T1000 (cell line): ENCODE data around the gene LYZL1.
"Not testable (repeated sequence)": the region's sequence is repeated elsewhere in the genome, so short reads cannot be mapped to it uniquely, and the experiment has no call there.

Source experiments
- DNase-seq: peaks from one replicate; lab custom pipeline; 2025; ENCODE audit warnings: mixed read lengths; lab: John Stamatoyannopoulos, UW

LYZL1 gene

DNA sequence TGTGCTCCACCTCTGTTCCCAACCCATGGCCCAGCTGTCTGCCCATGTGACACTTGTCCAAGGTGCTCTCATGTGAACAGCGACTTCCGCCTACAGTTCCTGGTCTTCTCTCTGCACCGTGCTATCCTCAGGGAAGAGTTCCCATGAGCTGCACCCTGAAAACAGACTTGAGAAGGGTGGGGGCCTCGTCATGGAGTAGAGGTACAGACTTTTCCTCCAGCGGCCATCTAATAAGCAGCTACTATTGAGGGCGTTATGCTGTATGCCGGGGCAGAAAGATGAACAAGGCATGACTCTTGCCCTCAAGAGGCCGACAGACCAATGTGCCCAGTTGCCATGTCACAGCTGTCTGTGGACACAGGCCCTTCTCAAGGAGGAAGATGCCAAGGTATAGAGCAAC lies 25.4 kb upstream of the LYZL1 start:
- DNase-seq, result no peak

DNA sequence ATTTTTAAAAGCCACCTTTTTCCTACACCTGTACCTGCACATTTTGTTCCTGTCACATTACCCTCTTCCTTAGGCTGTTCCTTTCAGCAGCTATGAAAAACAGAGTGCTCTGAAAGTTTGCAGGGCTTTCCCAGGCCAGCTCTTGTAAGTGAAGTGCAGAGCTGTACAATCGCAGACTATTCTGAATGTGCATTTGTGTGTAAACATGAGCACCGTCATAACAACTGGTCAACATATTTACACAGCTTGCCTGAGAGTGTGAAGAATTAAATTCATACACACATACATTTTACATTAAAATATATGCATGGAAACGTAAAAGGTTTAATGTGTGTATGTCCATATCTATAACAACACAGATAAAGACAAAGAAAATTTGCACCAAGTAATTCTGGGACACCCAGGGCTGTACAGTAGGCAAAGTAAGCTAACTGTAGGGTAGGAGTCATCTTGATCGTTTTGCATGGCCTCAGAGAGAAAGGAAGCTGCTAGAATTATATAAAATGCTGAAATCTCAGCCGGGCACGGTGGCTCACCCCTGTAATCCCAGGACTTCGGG lies 23.6 kb upstream of the LYZL1 start:
- no peak for DNase-seq

DNA sequence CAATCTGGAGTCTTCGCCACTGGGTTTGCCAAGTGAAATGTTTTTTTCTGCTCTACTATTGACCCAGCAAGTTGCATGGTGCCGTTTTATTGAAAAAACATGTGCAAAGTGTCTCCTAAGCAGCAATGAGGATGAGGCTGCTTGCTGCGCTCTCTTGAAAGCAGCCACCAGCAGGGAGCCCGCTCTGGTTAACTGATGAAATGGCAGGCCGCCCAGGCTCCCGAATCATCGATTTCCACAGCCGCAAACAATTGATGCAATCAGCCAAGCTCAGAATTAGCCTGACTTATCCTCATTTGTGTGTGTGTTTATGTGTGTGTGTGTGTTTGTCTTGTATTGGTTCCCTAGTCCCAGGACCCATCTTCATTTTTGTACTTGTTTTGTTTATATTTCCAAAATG lies 22.2 kb upstream of the LYZL1 start:
- no peak for DNase-seq

GRCh38 chr10:29268011-29268410 lies 20.9 kb upstream of the LYZL1 start:
- DNase-seq, result no peak

- DNase-seq, result no peak
Measured at GRCh38 chr10:29269486-29269885, 19.4 kb upstream of the LYZL1 start.

GRCh38 chr10:29270883-29271282 lies 18.0 kb upstream of the LYZL1 start:
- no peak for DNase-seq

DNA sequence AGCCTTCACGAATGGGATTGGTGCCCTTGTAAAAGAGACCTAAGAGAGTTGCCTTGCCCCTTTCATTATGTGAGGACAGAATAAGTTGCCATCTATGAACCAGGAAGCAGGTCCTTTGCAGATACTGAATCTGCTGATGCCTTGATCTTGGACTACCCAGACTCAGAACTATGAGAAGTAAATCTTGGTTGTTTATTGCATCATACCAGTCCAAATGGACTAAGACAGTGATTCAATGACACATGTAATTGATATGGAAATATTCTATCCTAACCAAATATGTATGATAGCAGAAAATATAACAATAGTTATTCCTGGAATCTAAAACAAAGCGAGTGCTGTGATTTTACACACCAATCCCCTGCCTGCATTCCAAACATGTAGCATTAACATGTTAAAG lies 17.0 kb upstream of the LYZL1 start:
- no peak for DNase-seq

DNA sequence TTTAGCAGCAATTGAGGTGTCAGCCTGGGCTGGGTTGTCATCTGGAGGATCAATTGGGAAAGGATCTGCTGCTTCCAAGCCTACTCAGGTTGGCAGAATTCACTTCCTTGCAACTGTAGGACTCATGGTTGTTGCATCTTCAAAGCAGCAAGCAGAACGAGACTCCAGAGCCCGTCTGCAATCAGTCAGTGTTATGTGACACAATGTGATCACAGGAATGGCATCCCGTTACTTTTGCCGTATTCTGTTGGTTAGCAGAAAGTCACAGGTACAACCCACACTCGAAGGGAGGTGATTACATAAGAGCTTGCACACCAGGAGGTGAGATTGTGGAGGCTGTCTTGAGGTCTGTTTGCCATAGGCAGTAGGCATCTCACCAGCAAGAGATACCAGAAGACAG lies 15.4 kb upstream of the LYZL1 start:
- DNase-seq, result no peak

DNA sequence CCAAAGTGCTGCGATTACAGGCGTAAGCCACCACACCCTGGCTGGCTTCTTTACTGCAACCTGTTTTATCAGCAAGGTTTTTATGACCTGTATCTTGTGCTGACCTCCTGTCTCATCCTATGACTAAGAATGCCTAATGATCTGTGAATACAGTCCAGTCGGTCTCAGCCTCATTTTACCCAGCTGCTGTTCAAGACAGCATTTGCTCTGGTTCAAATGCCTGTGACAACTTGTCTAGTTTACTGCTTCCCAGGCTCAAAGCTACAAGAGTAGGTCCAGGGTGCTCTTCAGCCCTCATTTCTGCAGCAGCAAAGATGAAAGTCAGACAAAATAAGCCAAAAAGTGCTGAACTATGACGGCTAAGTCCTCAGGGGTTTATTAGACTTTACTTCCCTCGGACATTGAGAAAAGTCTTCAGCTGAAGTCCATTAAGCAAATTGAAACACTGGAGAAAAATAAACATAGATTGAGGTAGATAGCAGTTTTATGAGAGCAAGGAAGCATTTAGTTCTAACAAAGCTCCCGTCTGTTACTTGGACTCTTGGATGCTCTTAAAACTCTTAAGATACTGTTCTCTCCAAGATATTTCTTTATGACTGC lies 12.5 kb upstream of the LYZL1 start:
- DNase-seq, result no peak

GRCh38 chr10:29277296-29277695 lies 11.6 kb upstream of the LYZL1 start:
- DNase-seq, result no peak

DNA sequence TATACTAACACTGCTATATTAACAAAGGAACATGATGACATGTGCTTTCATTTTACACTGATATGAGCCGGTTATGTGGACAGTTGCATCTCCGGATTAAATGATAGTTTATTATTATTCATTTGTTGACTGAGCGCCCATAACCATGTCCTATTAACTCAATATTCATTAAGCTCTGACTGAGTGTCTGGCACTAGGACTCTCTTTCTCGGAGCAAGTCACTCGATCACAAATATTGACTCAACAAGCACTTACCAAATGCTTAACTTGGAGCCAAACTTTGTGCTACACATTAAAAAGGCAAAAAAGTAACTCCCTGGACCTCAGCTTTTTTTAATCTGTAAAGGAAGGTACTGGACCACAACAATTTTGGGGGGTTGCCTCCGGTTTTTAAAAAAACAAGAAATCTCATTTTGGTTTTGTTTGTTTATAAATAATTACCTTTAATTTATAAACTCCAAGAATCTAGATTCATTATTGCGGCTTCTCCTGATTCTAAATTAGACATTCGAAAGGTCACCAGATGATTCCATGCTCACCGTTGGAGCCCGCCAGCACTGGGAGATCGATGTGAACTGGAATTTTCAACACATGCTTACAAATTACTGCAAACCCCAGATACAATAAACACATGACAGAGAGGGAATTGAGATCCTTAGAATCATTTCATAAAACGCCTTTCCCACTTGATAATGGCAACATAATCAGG lies 8.9 kb upstream of the LYZL1 start:
- DNase-seq, result no peak

DNA sequence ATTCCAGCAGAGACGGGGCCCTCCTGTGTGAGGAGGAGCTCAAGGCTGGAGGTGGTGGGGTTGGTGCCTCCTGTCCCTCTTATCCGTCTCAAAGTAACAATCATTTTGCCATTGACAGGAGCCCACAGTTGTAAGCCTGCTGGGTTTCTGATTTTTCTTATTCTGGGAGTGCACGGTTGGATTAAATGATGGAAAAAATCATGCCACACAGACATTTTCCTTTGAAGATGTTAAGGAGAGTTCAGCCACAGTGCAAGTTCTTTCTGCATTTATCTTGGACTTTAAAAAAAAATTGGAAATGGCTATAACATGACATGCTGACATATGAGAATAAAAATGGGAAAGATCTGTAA lies 8.4 kb upstream of the LYZL1 start:
- no peak for DNase-seq

GRCh38 chr10:29285624-29286051 lies 3.2 kb upstream of the LYZL1 start:
- DNase-seq, result no peak

DNA sequence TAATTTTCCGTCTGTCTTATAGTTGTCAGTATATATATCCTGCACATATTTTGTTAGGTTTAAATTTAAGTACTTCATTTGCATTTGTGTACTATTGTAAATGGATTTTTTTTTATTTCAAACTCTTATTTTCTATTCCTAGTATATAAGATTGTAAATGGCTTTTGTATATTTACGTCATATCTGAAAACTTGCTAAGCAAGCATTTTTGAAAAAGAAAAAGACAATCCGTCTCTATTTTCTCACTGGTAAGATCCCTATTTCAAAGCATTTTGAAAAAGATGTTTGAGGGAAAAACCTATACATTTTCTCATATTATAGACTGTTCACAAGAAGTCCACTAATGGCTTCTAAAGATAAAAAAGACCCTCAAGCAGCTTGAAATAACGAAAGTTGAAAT lies 1.2 kb upstream of the LYZL1 start:
- DNase-seq, result no peak

- DNase-seq, result not testable (repeated sequence)
Measured at GRCh38 chr10:29291561-29291960, 2.7 kb downstream of the LYZL1 start.

- DNase-seq, result not testable (repeated sequence)
Measured at GRCh38 chr10:29292406-29292805, 3.5 kb downstream of the LYZL1 start.

GRCh38 chr10:29295813-29296212 lies 6.9 kb downstream of the LYZL1 start:
- DNase-seq, result peak; percentile 13

DNA sequence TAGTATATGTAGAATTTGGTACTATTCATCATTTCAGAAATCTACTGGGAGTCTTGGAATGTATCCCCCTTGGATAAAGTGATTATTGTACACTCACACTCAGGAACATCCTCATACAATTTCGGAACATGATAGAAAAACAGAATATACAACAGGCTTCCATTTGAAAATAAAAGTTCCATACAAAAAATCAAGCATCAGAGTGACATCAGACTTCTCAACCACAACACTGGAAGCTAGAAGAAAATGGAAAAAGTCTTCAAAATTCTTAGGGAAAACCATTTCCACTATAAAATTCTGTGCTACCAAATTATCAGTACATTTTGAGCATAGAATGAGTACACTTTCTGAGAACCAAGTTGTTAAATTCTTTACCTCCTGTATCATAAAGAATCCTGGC lies 8.8 kb downstream of the LYZL1 start:
- DNase-seq, result no peak

GRCh38 chr10:29301359-29301910 lies 12.6 kb downstream of the LYZL1 start:
- DNase-seq, result no peak

DNA sequence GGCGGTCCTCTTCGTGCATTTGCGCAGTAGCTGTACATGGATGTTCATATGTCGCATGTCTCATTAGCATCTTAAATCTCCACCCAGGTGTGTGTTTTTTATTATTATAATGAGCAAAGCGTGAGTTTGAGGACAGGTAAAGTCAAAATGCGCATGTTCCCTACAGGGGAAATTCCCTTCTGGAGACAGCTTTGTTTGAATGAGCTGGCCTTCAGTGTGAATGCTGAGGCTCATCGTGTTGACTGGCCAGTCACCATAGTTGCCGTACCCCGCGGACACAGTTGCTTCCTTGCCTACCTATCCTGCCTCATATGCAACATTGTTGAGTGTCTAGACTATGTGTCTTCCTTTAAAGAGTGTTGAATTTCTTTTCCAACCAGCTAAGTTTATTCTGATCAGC lies 13.6 kb downstream of the LYZL1 start:
- no peak for DNase-seq

DNA sequence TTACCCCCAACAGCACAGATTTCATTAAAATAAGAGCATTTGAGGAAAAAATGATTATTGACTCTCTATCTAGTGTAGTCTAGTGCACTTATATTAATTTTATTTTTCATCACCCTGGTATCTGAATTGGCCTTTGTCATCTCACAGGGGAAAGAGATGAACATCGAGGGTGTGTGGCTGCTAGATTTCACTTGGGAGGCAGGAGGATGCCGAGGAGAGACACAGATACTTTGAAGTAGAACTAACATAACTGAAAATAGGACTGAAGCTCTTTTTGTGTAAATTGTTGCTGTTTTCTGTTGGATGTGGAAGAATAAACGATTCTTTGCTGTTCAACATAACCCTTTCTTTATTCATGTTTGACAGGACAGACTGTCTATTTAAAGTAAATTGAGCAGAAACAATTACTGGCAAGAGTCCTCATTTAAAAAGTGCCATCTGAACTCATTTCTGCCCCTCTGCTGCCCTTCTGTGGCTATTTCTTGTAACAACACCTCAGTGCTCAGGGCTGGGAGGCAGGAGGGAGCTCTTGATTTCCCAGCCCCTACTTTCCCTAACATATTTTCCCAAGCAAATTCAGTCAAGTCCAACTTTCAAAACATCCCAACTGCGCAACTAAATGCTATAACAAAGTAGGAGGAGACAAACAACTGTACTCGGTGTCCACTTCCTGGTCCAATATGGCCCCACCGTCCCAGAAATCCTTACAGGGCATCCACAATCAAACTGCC lies 15.6 kb downstream of the LYZL1 start:
- DNase-seq, result peak; percentile 46

- no peak for DNase-seq
Measured at GRCh38 chr10:29304995-29305335, 16.1 kb downstream of the LYZL1 start.

DNA sequence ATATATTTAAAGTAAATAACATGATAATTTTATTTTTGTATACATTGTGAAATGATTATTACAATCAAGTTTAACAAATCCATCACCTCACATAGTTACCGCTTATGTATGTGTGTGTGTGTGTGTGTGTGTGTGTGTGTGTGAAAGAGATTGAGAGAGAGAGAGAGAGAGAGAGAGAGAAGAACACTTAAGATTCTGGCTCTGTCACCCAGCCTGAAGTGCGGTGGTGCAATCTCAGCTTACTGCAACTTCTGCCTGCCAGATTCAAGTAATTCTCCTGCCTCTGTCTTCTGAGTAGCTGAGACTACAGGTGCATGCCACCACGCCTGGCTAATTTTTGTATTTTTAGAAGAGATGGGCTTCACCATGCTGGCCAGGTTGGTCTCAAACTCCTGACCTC lies 17.8 kb downstream of the LYZL1 start:
- DNase-seq, result no peak
